ENCODE data around the gene ANKRD37.

ANKRD37 gene

DNA sequence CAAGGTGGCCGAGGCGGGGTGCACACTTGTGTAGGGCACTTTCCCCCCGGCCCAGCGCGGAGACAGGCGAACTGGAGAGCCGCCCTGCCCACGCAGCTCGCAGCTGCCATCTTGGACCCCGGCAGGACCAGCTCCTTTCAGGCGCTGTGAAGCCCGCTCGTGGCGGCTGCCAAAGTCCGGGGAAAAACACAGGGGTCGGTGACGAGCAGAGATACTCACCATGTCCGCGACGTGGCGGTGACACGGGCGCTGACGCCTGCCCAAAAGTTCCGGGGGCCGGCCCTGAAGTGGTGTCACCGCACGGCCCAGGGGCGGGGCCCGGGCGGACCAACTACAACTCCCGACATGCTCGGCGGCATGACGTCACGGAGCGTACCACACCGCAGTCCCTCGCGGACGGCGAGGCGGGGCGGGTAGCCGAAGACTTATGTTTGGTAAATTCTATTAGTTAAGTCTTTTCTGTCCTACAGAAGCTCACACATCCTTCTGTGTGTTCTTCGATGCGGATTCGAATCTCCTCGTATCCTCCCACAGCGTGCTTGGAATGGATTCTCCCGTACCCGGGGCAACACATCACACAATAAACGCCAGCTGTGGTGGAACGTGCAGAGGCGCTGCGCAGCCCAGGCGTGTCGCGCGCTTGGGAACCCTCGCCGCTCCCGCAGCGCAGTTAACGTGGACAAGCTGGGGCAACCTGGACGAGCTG, 29.2 kb downstream of the ANKRD37 start, which contains the start of gene UFSP2:
TSS of gene UFSP2 (minus strand) at position 318 of the 706 bp plus-strand sequence. CDS start at position 222, 96 bp downstream.
- DNase-seq = peak; percentile 94

- DNase-seq = no peak
Observed at GRCh38 chr4:185426960-185427688, 30.5 kb downstream of the ANKRD37 start.

- DNase-seq = no peak
Observed at GRCh38 chr4:185429660-185430059, 33.0 kb downstream of the ANKRD37 start.

DNA sequence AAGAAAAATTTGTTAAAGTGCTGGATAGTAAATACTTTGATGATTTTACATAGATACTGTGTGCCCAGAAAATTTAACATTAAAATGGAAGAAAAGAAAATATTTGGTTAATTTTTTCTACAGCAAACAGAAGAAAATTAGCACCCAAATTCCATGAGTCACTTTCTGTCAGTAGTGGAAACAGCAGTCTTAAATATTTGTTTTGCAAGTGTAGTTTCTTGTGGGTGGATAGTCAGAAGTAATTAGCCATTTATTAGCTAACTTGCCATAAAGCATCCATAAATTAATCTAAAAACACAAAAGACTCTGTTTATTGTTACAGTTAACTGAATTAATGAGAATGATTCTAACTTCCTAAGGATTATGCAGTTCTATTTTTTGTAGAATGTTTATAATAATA, 38.8 kb downstream of the ANKRD37 start:
- DNase-seq = no peak

GRCh38 chr4:185437809-185438208, 41.2 kb downstream of the ANKRD37 start:
- DNase-seq = no peak

DNA sequence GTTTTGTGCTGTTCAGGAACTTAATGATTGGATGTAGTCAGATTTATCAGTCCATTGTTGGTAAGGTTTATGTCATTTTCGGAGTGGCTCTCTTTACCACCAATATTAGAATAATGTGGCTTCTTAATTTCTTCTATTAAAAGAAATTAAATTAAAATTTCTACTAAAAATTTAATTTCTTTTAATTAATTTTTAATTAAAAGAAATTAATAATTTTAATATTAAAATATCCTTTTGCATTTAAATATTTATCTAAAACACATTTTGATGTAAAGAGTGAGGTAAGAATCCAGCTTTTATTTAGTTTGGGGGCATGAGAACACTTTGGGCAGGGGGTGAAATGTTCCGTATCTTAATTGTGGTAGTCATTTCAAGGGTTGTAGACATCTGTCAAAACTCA, 44.8 kb downstream of the ANKRD37 start:
- DNase-seq = no peak

DNA sequence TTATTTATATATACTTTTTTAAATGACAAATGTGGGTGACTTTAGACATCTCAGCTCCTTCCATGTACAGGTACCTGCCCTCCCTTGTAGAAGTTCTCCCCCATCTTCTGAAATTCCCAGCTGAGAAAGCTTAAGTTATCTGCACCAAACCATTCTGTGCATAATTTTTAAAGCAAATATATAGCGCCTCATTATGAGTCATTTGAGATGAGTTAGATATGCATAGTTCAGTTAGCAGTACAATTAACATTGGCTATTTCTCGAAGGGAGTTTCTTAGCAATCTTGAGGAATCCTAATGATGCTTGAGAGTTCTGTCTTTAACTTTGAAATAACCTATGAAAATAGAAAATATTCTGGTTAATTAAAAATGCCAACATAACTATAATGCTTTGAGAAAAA, 48.6 kb downstream of the ANKRD37 start:
- DNase-seq = no peak

Data from hematopoietic multipotent progenitor cell treated with erythropoietin and hydrocortisone succinate and interleukin-3 and kit ligand, for 6 days (in vitro differentiated cells).